GM23338 (cell line): ENCODE results near the gene TMEM14B.

Source experiments
- EZH2 ChIP-seq: fragments of 200-600 bp; sonication (generic); IDR thresholded peaks from one replicate; pipeline ENCODE4 v1.8.0; 2017; ENCODE audit warnings: antibody characterized with exemption, mild to moderate bottlenecking, low read depth; ENCODE audit not compliant: unreplicated experiment
- EZH2phosphoT487 ChIP-seq: fragments of 200-600 bp; sonication (generic); IDR thresholded peaks from one replicate; pipeline ENCODE4 v1.8.1; 2018; ENCODE audit warnings: antibody characterized with exemption; ENCODE audit not compliant: unreplicated experiment
- TF ChIP-seq, protein P1 (sequence below), 2 experiments: fragments of 200-600 bp in 1 of 2; sonication (generic) in 1 of 2; conservative IDR thresholded peaks; 2 replicates each; pipeline versions ENCODE4 v1.5.1 to v1.6.1; 2016 to 2017; ENCODE audit warnings: antibody characterized with exemption in 2 of 2, low read depth in 2 of 2, mild to moderate bottlenecking in 2 of 2, moderate library complexity in 1 of 2

DNA sequence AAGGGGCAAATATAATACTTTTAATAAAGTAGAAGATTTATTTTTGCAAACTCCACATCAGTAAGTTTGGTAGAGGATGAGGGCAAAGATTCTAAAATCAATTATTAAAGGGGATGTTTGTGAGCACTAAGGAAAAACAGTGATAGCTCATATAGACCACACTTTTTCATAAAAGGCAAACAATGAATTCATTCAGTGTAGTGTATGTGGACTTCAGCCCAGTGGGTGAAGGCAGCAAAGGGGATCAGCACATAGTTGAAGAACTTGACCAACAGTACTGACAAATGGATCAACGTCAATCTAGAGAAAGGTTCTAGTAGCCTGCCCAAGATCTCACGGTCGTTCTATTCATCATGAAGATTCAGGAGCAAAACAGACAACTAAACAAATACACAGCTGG lies 45.4 kb downstream of the TMEM14B start:
- TF ChIP-seq, protein P1, sequence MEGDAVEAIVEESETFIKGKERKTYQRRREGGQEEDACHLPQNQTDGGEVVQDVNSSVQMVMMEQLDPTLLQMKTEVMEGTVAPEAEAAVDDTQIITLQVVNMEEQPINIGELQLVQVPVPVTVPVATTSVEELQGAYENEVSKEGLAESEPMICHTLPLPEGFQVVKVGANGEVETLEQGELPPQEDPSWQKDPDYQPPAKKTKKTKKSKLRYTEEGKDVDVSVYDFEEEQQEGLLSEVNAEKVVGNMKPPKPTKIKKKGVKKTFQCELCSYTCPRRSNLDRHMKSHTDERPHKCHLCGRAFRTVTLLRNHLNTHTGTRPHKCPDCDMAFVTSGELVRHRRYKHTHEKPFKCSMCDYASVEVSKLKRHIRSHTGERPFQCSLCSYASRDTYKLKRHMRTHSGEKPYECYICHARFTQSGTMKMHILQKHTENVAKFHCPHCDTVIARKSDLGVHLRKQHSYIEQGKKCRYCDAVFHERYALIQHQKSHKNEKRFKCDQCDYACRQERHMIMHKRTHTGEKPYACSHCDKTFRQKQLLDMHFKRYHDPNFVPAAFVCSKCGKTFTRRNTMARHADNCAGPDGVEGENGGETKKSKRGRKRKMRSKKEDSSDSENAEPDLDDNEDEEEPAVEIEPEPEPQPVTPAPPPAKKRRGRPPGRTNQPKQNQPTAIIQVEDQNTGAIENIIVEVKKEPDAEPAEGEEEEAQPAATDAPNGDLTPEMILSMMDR (conservative IDR thresholded peaks at IDR 0.05; ENCODE audit: low read depth in 2 of 2), result no peak
- TF ChIP-seq EZH2, result no peak
- no peak for TF ChIP-seq EZH2phosphoT487
